ENCODE measurements around the gene ARFGEF2.
A peak's percentile ranks its signal among the peaks of the same experiment; 100 is the strongest.

The ARFGEF2 gene

DNA sequence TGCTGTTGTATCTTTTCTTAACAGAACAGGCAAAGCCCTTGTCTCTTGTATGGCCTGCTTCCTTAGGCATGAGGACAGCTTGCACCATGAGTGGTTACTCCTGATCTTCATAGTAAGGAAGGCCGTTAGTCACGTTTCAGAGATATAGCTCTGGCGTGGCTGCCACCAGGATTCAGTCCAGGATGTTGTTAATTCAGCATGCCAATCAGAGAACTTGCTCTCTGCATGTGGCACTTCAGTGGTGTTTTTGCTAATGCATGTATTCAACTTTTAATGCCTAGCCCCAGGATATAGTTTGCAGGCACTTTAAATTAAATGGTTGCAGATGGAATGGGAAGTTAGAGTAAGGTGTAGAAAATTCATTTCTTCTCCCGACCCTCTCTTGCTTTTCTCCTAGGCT is 20.0 kb downstream of the ARFGEF2 start:
- in situ Hi-C loops (cut with MboI; ENCODE audit: low pct_unique_long_range_greater_than_20kb, low sequenced_read_pairs) = no loop called here
- DNase-seq = no peak

DNA sequence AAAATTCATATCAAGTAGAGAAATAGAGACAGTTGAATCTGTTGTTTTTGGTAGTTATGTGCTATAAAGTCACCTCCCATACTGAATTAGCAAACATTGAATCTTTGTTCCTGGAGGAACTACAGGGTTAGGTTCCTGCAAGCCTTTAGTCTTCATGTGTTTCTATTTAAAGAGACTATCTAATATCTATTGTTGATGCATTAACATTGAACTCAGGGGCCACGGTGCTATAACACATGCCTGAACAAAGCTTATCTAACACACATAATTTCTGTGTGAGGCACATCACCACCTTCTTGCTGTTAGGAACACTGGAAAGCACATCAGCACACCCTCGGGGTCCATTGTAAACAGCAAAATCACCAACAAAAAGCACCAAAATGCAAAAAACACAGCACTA is 21.2 kb downstream of the ARFGEF2 start:
- in situ Hi-C loops (cut with MboI; ENCODE audit: low pct_unique_long_range_greater_than_20kb, low sequenced_read_pairs) = no loop called here
- DNase-seq = no peak

DNA sequence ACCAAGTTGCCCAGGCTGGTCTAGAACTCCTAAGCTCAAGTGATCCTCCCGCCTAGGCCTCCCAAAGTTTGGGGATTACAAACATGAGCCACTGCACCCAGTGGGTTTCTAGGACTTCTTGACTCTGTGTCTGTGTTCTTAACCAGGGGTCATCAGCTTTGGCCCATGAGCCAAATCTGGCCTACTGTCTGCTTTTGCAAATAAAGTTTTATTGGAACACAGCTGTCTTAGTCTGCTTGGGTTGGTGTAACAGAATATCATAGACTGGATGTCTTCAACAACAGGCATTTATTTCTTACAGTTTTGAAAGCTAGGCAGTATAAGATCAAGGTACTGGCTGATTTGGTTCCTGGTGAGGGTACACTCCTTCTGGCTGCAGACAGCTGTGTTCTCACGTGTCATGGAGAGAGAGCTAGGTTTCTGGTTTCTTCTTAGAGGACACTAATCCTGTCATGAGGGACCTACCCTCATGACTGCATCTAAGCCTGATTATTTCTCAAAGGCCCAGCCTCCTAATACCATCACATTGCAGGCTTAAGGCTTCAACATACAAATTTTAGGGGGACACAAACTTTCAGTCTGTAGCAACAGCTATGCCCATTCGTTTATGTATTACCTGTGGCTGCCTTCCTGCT is 23.3 kb downstream of the ARFGEF2 start:
- in situ Hi-C loops (cut with MboI; ENCODE audit: low pct_unique_long_range_greater_than_20kb, low sequenced_read_pairs) = no loop called here
- DNase-seq = no peak

DNA sequence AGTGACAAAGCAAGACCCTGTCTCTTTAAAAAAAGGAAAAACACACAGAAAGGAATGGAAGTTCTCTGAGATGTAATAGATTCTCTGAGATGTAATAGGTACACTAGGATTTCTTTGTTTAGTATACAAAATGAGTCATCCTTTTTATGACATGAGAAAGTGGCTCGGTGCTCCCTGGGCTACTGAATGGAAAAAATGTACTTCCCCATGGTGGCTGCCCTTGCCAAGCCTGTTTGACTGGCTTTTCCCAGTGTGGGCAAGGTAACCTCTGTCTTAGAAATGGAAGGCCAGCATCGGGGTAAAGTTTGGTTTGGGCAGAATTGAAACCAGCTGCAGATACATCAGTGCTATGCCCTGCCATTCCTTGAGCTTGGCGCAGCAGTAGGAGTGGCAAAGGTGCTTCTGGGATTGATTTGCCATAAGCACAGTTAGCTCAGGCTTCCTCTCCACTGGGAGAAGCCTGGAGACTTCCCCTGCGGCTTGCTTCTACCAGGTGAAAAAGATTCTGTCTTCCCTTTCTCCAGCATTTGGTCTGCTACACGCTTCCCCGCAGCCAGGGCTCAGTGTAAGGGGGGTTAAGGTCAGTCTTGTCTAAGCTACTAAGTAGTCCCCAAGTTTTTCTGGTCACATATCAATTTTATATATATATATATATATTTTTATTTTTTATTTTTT is 24.5 kb downstream of the ARFGEF2 start:
- no peak for DNase-seq
- in situ Hi-C loops (cut with MboI; ENCODE audit: low pct_unique_long_range_greater_than_20kb, low sequenced_read_pairs) = no loop called here

DNA sequence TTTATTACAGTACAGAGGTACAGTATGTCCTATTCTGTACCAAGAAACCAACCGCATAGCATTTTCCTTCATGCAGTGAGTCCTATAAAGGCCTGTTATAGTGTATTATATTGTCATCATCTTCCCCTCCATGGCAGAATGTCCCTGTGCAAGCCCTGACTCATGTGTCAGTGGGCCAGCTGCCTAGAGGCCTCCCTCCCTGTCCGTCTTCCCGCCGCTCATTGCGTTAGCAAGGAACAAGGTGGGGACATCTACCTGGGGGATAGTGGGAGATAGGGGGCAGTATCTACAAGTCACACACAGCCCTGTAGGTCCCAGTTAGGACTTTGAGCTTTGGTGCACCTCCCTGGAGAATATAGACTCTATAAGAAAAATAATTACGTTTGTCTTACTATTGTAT is 27.1 kb downstream of the ARFGEF2 start:
- in situ Hi-C loops (cut with MboI; ENCODE audit: low pct_unique_long_range_greater_than_20kb, low sequenced_read_pairs) = no loop called here
- no peak for DNase-seq

DNA sequence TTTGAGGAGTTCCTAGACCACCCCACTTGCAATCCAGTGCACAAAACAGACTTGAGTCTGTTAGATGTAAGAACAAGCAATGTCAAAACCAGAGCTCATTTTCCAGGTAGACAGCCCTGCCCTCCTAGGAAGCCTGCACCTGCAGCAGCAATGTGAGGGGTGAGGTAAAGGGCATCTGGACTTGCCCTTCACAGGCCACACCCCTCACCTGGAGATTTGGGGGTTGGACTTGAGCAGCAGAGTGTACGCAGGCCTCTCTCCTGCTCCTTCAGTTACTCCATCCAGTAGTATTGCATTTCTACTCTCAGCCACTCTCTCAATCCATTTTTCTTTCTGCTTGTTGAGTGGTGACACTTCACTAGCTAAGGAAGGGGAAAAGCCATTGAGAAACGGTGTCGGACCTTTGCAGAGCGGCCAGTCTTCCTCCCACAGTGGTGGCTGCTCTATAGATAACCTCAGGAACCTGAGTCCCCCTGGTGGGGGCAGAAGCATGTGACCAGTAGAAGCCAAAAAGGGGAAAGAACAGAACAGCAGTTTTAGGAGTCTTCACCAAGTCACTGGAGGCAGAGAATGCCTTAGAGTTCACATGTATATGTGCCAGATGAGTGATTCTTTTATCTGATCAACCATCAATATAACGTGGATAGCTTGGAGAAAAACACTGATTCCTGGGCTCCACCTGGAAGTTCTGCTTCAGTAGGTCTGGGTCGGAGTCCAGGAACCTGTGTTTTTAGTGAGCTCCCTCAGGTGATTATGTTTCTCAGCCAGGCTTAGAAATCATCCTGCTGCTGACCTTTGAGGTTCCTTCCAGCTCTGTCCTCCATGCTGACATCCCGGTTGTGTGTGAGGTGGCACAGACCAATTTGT is 28.0 kb downstream of the ARFGEF2 start:
- in situ Hi-C loops (cut with MboI; ENCODE audit: low pct_unique_long_range_greater_than_20kb, low sequenced_read_pairs) = no loop called here
- peak; percentile 7 for DNase-seq

DNA sequence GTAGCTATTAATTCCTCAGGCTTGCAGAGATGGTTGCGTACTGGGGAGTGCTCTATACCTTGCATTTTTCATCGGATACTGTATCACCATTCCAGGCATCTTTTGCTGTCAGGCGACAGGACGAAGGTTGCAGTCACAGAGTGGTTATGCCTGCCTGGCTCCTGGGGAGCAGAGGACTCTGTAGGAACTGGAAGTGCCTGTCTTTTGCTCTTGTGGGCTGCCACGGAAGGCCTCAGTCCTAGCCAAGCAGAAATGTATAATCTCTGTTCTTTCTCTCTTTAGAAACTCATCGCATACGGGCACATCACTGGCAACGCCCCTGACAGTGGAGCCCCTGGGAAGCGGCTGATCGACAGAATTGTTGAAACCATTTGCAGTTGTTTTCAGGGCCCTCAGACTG is 29.5 kb downstream of the ARFGEF2 start:
- in situ Hi-C loops (cut with MboI; ENCODE audit: low pct_unique_long_range_greater_than_20kb, low sequenced_read_pairs) = no loop called here
- DNase-seq = no peak

DNA sequence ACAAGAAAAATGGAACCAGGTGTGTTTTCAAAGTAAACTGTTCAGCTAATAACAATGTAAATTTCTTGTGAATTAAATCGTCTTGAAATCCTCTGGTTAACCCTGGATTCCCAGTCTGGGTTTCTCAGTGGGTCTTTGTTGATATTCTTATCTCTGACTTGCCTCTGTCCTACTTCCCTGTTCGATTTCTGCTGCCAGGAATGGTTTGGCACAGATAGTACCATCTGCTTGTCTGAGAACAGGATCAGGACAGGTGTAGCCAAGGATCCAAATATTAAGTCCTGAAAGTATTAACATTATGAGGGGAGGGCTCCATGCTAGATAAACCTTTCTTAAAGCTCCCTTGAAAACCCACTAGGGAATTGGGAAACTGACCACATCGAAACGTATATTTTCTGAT is 30.1 kb downstream of the ARFGEF2 start:
- DNase-seq = no peak
- in situ Hi-C loops (cut with MboI; ENCODE audit: low pct_unique_long_range_greater_than_20kb, low sequenced_read_pairs) = no loop called here

DNA sequence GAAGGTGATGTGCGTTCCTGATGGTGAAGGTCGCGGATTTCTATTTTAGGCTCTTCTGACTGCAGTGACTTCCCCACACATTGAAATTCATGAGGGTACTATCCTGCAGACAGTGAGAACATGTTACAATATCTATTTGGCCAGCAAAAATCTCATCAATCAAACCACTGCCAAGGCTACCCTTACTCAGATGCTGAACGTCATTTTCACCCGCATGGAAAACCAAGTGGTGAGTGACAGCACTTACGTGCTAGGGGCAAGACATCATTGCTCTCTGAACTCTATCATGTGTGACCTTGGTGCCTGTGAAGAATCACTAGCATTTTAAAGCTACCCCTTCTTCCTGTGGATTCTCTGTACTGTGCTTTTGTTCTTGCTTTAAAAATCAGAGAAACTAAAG is 31.1 kb downstream of the ARFGEF2 start:
- in situ Hi-C loops (cut with MboI; ENCODE audit: low pct_unique_long_range_greater_than_20kb, low sequenced_read_pairs) = no loop called here
- DNase-seq = no peak

DNA sequence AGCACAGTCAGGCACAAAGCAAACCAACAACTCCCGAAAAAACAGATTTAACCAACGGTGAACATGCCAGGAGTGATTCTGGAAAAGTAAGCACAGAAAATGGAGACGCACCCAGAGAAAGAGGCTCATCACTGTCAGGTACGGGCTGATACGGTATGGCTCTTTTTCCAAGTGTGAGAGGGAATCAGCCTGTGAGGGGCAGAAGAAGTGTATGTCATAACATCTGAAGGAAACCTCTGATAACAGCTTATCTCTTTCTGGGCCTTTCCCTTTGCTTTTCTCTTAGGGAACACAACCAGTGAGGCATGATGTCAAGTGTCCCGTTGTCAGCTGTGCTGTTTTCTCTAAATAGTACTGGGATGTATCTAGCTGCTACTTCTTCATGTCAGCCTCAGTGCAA is 32.1 kb downstream of the ARFGEF2 start:
- DNase-seq = no peak
- in situ Hi-C loops (cut with MboI; ENCODE audit: low pct_unique_long_range_greater_than_20kb, low sequenced_read_pairs) = no loop called here

DNA sequence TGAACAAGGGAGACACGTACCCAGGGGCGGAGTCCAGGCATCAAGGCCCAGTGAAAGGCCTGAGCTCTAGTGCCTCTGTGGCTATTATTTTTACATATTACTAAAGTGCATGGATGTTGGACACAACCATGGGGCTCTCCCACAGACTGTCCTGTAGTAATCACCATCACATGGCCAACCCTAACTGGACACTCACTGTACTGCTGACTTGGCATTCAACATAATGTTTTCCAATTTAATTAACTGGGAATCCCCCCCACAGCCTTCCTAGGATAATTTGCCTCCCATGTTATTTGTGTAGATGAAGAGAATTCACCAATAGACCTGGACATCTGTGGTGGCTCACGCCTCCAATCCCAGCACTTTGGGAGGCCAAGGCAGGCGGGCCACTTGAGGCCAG is 34.5 kb downstream of the ARFGEF2 start:
- in situ Hi-C loops (cut with MboI; ENCODE audit: low pct_unique_long_range_greater_than_20kb, low sequenced_read_pairs) = no loop called here

DNA sequence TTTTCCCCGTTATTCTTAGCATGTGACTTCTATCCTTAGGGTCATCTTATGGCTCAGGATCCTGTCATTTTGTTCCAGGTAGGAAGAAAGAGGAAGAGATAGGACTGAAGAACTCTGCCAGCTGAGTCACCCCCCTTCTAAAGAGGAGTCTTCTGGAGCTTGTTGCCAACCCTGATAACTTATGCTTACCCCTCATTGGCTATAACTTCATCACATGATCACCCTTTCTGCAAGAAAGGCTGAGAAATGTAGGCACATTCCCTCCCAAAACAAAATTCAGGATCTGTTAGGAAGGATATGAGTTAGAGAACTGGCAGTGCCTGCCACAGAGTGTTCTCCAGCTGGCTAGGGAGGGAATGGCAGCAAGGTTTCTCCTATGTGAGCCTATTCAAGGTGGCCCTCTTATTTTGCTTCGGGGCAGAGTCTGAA is 35.6 kb downstream of the ARFGEF2 start:
- DNase-seq = no peak
- in situ Hi-C loops (cut with MboI; ENCODE audit: low pct_unique_long_range_greater_than_20kb, low sequenced_read_pairs) = no loop called here

More for the DNA sequence above, 34.5 kb downstream of the ARFGEF2 start:
- DNase-seq = no peak

DNA sequence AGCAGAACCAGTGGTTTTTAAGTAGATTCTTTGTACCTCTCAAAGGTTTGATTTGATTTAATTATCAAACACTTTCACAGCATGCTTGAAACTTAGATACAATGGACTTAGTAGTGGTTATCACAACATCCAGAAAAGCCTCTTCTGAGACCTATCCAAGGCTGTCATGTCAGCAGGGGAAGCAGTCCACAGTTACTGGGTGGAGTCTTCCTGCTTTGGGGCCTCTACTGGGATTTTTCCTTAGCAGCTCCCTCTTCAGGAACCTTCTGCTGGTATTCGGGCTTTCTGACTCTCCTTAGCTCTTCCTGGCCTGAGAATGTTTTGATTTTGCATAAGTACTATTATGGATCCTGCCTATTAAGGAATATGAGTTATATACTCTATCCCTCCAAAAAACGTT is 36.0 kb downstream of the ARFGEF2 start:
- in situ Hi-C loops (cut with MboI; ENCODE audit: low pct_unique_long_range_greater_than_20kb, low sequenced_read_pairs) = no loop called here
- no peak for DNase-seq

DNA sequence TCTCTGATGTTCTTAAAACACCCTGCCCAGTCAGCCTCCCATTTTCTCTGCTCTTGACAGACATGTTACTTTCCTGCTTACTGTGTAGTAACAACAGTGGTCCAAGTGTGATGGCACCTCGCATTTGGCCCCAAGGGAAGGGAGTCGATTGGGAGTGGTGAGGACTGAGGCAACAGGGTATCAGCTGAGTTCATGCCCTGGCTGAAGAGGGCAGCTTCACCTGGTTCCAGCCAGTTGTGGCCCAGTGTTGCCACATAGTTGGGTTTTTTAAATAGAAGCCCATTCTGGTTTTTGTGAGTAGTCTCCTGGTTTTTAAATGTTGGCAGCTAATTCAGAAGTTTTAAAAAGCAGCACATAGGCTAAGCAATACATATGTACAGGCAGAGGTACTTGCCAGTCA is 37.2 kb downstream of the ARFGEF2 start:
- in situ Hi-C loops (cut with MboI; ENCODE audit: low pct_unique_long_range_greater_than_20kb, low sequenced_read_pairs) = no loop called here
- no peak for DNase-seq

DNA sequence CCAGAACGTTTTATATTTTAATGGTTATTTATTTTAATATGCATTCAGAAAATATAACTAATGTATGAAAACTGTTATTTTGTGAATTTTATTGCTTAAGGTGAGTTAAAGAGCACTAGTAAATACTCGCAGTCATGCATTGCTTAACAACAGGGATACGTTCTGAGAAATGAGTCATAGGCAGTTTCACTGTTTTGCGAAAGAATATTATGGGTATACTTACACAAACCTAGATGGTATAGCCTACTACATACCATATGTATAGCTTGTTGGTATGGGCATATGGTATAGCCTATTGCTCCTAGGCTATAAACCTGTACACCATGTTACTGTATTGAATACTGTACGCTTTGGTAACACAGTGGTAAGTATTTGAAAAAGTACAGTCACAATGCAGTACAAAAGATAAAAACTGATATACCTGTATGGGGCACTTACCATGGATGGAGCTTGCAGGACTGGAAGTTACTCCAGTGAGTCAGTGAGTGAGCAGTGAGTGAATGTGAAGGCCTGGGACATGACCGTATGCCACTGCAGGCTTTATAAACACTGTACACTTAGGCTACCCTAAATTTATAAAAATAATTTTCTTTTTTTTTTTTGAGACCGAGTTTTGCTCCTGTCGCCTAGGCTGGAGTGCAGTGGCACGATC is 38.5 kb downstream of the ARFGEF2 start:
- in situ Hi-C loops (cut with MboI; ENCODE audit: low pct_unique_long_range_greater_than_20kb, low sequenced_read_pairs) = no loop called here
- no peak for DNase-seq

DNA sequence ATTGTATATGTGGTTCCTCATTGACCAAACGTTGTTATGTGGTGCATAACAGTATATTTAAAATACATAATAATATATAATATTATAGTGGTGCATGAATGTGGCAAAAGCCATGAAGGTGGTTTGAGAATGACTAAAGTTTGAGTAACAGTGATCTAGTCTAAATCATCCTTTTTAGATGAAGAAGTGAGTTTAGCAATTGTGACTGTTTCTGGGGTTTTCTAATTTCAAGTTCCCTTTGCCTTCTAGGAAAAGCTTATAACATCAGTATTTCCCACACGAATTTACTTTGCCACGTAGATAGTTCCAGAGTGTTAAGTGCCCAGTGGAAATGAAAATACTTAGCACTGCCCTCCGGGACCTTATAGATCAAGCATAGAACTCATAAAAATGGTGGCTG is 40.9 kb downstream of the ARFGEF2 start:
- in situ Hi-C loops (cut with MboI; ENCODE audit: low pct_unique_long_range_greater_than_20kb, low sequenced_read_pairs) = no loop called here
- no peak for DNase-seq

DNA sequence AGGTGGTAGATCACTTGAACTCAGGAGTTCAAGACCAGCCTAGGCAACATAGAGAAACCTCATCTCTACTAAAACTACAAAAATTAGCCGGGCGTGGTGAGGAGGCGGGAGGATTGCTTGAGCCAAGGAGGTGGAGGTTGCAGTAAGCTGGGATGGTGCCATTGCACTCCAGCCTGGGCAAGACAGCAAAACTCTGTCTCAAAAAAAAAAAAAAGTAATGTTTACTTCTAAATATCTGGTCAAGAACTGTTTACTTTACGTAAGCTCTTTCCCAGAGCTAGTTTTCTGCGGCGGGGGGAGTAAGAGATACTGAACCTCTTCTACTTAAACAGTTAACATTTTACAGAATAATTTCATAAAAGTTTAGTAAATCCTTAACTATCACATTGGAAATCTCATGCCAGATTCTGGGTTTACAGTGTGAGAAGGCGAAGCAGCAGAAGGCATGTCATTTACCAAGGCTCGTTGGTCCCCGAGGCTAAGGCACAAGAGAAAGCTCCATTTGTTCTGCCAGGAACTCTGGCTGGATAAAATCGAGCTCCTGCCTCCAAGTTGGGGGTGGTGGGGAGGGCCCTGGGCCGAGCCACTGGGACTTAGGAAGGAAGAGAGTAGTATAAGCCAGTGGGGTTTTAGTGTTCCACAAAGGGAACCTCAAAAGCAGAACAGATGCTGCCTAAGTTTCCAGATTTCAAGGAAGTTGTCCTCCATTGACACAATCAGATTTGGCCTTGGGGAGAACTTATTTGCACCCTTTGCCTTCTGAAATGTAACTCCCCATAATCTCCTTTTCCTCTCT is 41.7 kb downstream of the ARFGEF2 start:
- DNase-seq = no peak
- in situ Hi-C loops (cut with MboI; ENCODE audit: low pct_unique_long_range_greater_than_20kb, low sequenced_read_pairs) = no loop called here

DNA sequence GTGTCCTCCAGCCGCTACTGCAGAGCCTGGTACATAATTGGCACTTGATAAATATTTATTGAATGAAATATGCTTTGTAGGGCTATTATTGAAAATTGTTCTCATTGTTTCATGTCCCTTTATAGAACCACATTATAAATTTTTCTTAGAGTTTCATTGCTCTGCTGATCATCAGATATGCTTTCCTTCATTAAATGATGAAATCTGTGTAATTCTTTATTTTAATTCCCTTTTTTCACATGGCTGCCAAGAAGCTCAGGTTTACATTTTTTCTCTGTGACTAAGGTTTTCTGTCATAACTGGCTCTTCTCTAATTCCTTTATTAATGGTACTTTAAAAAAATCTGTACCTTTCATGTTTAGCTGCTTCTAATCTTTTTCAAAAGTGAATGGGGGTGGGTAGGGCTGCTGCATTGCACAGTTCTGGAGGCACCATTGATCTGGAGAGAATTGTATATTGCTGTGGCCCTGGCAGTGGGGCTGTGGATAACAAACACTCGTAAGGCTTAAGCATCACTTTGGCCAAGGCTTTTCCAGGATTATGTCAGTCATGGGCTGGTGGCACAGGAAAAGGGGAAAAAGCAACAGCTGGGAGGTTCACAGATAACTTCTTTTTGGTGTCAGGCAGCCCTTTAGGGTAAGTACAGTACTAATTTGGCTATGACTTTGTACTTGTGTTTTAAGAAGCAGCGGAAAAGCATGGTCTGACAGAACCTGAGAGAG is 43.8 kb downstream of the ARFGEF2 start:
- in situ Hi-C loops (cut with MboI; ENCODE audit: low pct_unique_long_range_greater_than_20kb, low sequenced_read_pairs) = no loop called here

More for the DNA sequence above, 43.8 kb downstream of the ARFGEF2 start:
- no peak for DNase-seq
